ENCODE data around the gene ASRGL1.
"Not testable (repeated sequence)": the region's sequence is repeated elsewhere in the genome, so short reads cannot be mapped to it uniquely, and the experiment has no call there.

The ASRGL1 gene

DNA sequence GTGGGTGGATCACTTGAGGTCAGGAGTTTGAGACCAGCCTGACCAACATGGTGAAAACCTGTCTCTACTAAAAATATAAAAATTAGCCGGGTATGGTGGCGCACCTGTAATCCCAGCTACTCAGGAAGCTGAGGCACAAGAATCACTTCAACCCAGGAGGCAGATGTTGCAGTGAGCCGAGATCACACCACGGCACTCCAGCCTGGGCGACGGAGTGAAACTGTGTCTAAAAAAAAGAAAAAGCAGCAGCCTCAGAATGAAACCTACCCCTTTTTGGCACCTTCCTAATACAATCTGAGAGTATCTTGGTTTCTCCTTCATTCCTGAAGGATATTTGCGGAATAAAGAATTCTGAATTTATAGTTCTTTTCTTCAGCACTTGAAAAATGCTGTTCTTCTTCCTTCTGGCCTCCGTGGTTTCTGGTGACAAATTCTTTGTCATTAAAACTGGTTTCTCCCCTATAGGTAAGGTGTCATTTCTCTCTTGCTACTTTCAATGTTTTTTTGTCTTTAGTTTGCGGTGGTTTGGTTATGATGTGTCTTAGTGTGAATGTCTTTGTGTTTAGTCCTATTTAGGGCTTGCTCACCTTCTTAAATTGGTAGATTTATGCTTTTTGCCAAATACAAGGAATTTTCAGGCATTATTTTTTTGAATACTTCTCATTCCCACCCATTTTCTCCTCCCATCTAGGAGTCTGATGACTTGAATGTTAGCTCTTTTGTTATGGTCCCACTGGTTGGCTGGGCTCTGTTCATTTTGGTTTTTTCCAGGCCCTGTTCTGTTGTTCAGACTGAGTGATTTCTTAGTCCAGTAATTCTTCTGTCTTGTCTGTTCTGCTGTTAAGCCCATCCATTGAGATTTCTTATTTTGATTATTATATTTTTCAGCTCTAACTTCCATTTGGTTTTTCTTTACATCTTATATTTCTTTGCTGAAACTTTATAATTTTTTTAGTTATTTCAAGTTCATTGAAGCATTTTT, 15.4 kb downstream of the ASRGL1 start:
- H3K27ac ChIP-seq (ENCODE audit: low read depth, low read length), result no peak overlapping the region
- H3K27me3 ChIP-seq (ENCODE audit: control insufficient read depth, insufficient read depth, low read length), result no peaks in the 10 kb centered on the region
- H3K4me1 ChIP-seq (ENCODE audit: control insufficient read depth, insufficient read depth, low read length), result peaks cover 28% of the 10 kb centered on the region
- peaks cover 6% of the 10 kb centered on the region for H3K36me3 ChIP-seq (ENCODE audit: control insufficient read depth, insufficient read depth, low read length)
- H3K9ac ChIP-seq (ENCODE audit: low read depth, low read length), result no peak overlapping the region
- no peak overlapping the region for H3K4me3 ChIP-seq (ENCODE audit: low read depth, low read length)
- H3K9me3 ChIP-seq (ENCODE audit: control insufficient read depth, insufficient read depth, low read length), result no peaks in the 10 kb centered on the region

DNA sequence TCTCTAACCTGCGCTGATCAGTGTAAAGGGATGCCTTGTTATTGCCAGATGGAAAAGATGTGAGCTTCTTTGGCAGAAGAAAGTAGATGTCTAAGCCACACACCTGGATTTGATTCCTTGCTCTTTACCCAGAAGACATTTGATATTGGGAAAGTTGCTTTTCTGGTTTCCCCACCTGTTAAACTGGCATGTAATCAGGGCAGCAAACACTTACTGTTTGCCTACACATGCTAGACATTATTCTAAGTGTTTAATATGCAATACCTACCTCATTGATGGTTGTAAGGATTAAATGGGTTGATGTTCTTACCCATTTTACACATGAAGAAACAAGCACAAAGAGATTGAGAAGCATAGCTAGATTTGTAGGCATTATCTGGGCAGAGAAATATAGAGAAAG, 16.6 kb downstream of the ASRGL1 start:
- no peak overlapping the region for H3K9ac ChIP-seq (ENCODE audit: low read depth, low read length)
- H3K36me3 ChIP-seq (ENCODE audit: control insufficient read depth, insufficient read depth, low read length), result peaks cover 17% of the 10 kb centered on the region
- H3K27ac ChIP-seq (ENCODE audit: low read depth, low read length), result no peak overlapping the region
- H3K9me3 ChIP-seq (ENCODE audit: control insufficient read depth, insufficient read depth, low read length), result no peaks in the 10 kb centered on the region
- H3K4me1 ChIP-seq (ENCODE audit: control insufficient read depth, insufficient read depth, low read length), result peaks cover 28% of the 10 kb centered on the region
- no peaks in the 10 kb centered on the region for H3K27me3 ChIP-seq (ENCODE audit: control insufficient read depth, insufficient read depth, low read length)
- H3K4me3 ChIP-seq (ENCODE audit: low read depth, low read length), result no peak overlapping the region

DNA sequence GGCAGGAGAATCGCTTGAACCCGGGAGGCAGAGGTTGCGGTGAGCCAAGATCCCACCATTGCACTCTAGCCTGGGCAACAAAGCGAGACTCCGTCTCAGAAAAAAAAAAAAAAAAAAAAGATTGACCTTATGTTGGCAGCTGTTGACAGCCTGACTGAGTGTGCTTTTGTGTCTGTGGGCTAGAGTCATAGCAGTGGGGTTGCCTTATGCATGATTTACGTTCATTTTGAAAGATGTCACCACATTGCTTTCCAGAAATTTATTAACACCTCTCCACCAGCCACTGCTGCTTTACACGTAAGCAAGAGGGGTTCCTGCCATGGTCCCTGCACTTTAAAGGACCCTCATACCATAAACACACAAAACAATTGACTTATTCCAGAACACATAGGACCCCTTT, 21.0 kb downstream of the ASRGL1 start:
- peaks cover 25% of the 10 kb centered on the region for H3K36me3 ChIP-seq (ENCODE audit: control insufficient read depth, insufficient read depth, low read length)
- no peak overlapping the region for H3K27ac ChIP-seq (ENCODE audit: low read depth, low read length)
- H3K9me3 ChIP-seq (ENCODE audit: control insufficient read depth, insufficient read depth, low read length), result no peaks in the 10 kb centered on the region
- no peak overlapping the region for H3K4me3 ChIP-seq (ENCODE audit: low read depth, low read length)
- H3K27me3 ChIP-seq (ENCODE audit: control insufficient read depth, insufficient read depth, low read length), result no peaks in the 10 kb centered on the region
- no peak overlapping the region for H3K9ac ChIP-seq (ENCODE audit: low read depth, low read length)
- H3K4me1 ChIP-seq (ENCODE audit: control insufficient read depth, insufficient read depth, low read length), result peaks cover 9% of the 10 kb centered on the region

DNA sequence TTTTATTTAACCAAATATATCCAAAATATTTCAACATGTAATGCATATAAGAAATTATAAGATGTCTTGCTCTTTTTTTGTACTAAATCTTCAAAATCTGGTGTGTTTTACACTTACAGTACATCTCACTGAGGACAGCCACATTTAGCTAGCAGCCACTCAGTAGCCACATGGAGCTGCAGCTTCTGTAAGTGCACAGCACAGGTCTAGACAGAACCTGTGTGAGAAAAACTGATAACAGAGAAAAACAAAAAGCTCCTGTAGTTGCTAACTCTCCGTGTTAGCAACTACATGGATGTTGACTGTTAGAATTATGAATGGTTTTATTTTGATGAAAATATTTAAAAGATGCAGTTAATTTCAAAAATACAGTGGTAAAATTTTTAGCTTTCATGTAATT, 22.2 kb downstream of the ASRGL1 start:
- Histone ChIP-seq H3K9me3 (ENCODE audit: control insufficient read depth, insufficient read depth, low read length) (no peaks in the 10 kb centered on the region), H3K9ac (ENCODE audit: low read depth, low read length) (no peak overlapping the region), H3K27me3 (ENCODE audit: control insufficient read depth, insufficient read depth, low read length) (no peaks in the 10 kb centered on the region), H3K36me3 (ENCODE audit: control insufficient read depth, insufficient read depth, low read length) (peaks cover 22% of the 10 kb centered on the region), H3K4me1 (ENCODE audit: control insufficient read depth, insufficient read depth, low read length) (peaks cover 8% of the 10 kb centered on the region), H3K4me3 (ENCODE audit: low read depth, low read length) (no peak overlapping the region), H3K27ac (ENCODE audit: low read depth, low read length) (no peak overlapping the region)

DNA sequence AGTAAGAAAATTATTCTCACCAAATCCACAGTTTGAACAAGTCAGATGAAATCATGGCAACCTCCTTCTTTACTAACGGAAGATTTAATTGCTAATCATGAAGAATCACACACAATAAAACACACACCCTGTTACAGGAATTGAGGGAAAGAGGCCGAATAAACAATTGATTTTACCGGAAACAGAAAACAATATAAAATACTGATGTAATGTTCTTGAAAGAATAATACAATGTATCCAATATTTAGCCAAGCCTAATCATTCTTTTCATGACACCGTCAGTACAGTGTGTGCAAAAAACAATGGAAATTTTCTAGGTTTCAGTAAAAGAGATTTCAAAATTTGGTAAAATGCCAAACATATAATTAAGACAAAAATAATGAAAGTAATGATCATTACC, 23.4 kb downstream of the ASRGL1 start:
- no peaks in the 10 kb centered on the region for H3K9me3 ChIP-seq (ENCODE audit: control insufficient read depth, insufficient read depth, low read length)
- no peaks in the 10 kb centered on the region for H3K27me3 ChIP-seq (ENCODE audit: control insufficient read depth, insufficient read depth, low read length)
- peaks cover 22% of the 10 kb centered on the region for H3K36me3 ChIP-seq (ENCODE audit: control insufficient read depth, insufficient read depth, low read length)
- no peak overlapping the region for H3K4me3 ChIP-seq (ENCODE audit: low read depth, low read length)
- H3K9ac ChIP-seq (ENCODE audit: low read depth, low read length), result no peak overlapping the region
- H3K27ac ChIP-seq (ENCODE audit: low read depth, low read length), result no peak overlapping the region
- H3K4me1 ChIP-seq (ENCODE audit: control insufficient read depth, insufficient read depth, low read length), result peaks cover 5% of the 10 kb centered on the region

DNA sequence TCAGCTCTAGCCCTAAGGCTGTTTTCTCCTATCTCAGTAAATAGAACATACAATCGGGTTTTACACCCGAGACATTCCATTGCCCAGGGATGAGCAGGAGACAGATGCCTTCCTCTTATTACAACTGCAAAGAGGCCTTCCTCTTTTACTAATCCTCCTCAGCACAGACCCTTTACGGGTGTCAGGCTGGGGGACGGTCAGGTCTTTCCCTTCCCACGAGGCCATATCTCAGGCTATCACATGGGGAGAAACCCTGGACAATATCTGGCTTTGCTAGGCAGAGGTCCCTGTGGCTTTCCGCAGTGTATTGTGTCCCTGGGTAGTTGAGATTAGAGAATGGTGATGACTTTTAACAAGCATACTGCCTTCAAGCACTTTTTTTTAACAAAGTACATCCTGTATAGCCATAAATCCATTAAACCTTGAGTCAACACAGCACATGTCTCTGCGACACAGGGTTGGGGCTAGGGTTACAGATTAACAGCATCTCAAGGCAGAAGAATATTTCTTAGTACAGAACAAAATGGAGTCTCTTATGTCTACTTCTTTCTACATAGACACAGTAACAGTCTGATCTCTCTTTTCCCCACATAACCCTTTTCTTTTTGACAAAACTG, 31.7 kb downstream of the ASRGL1 start:
- H3K27ac ChIP-seq (ENCODE audit: low read depth, low read length); H3K4me1 ChIP-seq (ENCODE audit: control insufficient read depth, insufficient read depth, low read length); H3K9me3 ChIP-seq (ENCODE audit: control insufficient read depth, insufficient read depth, low read length); H3K4me3 ChIP-seq (ENCODE audit: low read depth, low read length); H3K36me3 ChIP-seq (ENCODE audit: control insufficient read depth, insufficient read depth, low read length); H3K9ac ChIP-seq (ENCODE audit: low read depth, low read length); H3K27me3 ChIP-seq (ENCODE audit: control insufficient read depth, insufficient read depth, low read length): not testable (repeated sequence)

DNA sequence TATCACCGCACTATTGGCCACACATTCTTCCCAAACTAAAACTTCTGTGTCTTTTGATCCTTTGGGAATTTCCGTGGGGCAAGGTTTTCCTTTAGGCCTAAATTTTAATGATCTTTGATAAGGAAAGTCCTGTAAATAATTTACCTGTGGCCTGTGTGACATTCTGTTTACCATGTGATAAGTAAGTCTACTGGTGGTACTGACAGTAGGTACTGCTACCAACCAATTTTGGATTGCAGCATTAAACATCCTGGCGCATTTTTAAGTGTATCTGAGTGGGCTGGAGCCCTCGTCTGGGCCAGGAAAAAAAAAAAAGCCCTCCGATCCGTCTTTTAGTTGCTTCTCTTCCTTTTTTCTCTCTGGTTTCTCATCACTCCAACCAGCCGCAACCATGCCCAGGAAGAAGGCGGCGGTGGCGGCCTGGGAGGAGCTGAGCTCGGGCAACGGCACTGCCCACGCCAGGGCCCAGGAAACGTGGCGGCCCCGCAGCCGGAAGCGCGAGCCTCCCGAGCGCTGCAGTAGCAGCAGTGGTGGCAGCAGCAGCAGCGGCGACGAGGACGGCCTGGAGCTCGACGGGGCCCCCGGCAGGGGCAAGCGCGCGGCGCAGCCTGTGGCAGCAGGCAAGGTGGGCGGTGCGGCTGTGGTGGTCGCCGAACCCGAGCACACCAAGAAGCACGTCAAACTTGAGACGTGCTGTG, 33.6 kb downstream of the ASRGL1 start:
- Histone ChIP-seq H3K9ac (ENCODE audit: low read depth, low read length) (no peak overlapping the region), H3K36me3 (ENCODE audit: control insufficient read depth, insufficient read depth, low read length) (no peaks in the 10 kb centered on the region), H3K4me1 (ENCODE audit: control insufficient read depth, insufficient read depth, low read length) (no peaks in the 10 kb centered on the region), H3K27ac (ENCODE audit: low read depth, low read length) (no peak overlapping the region), H3K4me3 (ENCODE audit: low read depth, low read length) (no peak overlapping the region), H3K27me3 (ENCODE audit: control insufficient read depth, insufficient read depth, low read length) (no peaks in the 10 kb centered on the region), H3K9me3 (ENCODE audit: control insufficient read depth, insufficient read depth, low read length) (no peaks in the 10 kb centered on the region)

DNA sequence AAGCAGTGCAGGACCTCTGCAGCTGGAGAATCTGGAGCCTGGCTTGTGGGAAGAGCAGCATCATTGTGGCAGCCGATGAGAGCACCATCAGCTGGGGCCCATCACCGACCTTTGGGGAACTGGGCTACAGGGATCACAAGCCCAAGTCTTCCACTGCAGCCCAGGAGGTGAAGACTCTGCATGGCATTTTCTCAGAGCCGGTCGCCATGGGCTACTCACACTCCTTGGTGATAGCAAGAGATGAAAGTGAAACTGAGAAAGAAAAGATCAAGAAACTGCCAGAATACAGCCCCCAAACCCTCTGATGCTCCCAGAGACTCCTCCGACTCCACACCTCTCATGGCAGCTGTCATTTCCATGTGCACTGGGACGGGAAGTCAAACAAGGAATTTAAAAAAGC, 35.6 kb downstream of the ASRGL1 start:
- Histone ChIP-seq H3K27me3 (ENCODE audit: control insufficient read depth, insufficient read depth, low read length) (no peaks in the 10 kb centered on the region), H3K9ac (ENCODE audit: low read depth, low read length) (no peak overlapping the region), H3K4me1 (ENCODE audit: control insufficient read depth, insufficient read depth, low read length) (no peaks in the 10 kb centered on the region), H3K4me3 (ENCODE audit: low read depth, low read length) (no peak overlapping the region), H3K9me3 (ENCODE audit: control insufficient read depth, insufficient read depth, low read length) (no peaks in the 10 kb centered on the region), H3K27ac (ENCODE audit: low read depth, low read length) (no peak overlapping the region), H3K36me3 (ENCODE audit: control insufficient read depth, insufficient read depth, low read length) (no peaks in the 10 kb centered on the region)

DNA sequence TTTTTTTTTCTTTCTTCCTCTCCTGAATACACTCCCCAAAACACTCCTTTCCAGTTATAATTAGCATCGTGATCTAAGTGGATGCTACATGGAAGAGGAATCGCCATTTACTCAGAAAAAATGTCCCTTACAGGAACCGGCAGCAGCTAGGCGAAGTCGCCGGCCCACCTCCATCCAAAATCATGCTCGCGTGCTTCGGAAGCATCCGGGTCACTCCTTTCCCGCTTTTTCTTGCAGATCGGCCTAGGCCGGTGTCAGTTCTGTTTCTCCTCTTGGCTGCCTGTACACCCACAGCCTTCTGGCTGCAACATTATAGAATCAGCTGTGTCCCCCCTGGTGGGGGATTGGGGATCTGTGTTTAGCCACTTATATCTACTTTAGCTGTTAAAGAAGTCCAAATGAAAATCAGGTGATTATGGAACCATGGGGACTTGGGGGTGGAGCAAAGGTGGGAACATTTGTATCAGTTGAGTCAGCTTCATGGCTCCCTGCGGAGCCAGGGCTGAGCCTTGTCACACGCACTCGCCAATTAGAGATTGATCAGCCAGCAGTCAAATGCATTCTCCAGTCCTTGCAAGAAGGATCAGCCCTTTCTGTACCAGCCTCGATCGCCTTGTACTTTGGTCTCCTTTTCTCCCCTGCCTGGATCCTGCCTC, 36.3 kb downstream of the ASRGL1 start:
- Histone ChIP-seq H3K27me3 (ENCODE audit: control insufficient read depth, insufficient read depth, low read length) (no peaks in the 10 kb centered on the region), H3K4me1 (ENCODE audit: control insufficient read depth, insufficient read depth, low read length) (no peaks in the 10 kb centered on the region), H3K9me3 (ENCODE audit: control insufficient read depth, insufficient read depth, low read length) (no peaks in the 10 kb centered on the region), H3K36me3 (ENCODE audit: control insufficient read depth, insufficient read depth, low read length) (no peaks in the 10 kb centered on the region), H3K9ac (ENCODE audit: low read depth, low read length) (no peak overlapping the region), H3K27ac (ENCODE audit: low read depth, low read length) (no peak overlapping the region), H3K4me3 (ENCODE audit: low read depth, low read length) (no peak overlapping the region)

DNA sequence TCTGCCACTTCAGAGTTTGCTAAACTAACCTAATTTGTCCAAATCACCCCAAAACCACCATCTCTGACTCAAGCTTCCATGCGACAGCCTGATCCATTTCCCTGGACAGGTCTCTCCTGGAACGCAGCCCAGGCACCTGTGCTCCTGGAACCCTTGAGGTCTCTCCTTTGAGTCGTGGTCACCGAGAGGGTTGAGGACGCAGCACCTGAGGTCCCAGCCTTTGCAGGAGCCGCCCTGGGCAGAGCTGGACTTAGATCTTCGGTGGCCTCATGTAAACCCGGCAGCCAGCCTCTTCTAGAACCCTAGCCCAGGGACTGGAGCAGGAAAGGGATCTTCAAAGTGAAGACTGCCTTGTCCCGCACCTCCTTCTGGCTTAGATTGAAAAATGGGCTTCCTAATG, 37.6 kb downstream of the ASRGL1 start:
- Histone ChIP-seq H3K27me3 (ENCODE audit: control insufficient read depth, insufficient read depth, low read length) (no peaks in the 10 kb centered on the region), H3K9ac (ENCODE audit: low read depth, low read length) (no peak overlapping the region), H3K27ac (ENCODE audit: low read depth, low read length) (no peak overlapping the region), H3K4me3 (ENCODE audit: low read depth, low read length) (no peak overlapping the region), H3K4me1 (ENCODE audit: control insufficient read depth, insufficient read depth, low read length) (no peaks in the 10 kb centered on the region), H3K9me3 (ENCODE audit: control insufficient read depth, insufficient read depth, low read length) (no peaks in the 10 kb centered on the region), H3K36me3 (ENCODE audit: control insufficient read depth, insufficient read depth, low read length) (no peaks in the 10 kb centered on the region)

Measured in HUES48 (cell line).